ENCODE measurements around the gene PLVAP.

Gene PLVAP

GRCh38 chr19:17393914-17394313 is 16.8 kb upstream of the PLVAP start, which contains the start of gene CCDC194:
Gene CCDC194, minus strand, starts transcription at chr19:17394196. Its CDS starts 38 bp downstream, at chr19:17394158.
- no peak for TF ChIP-seq CTCF (IDR thresholded peaks at IDR 0.05)

- TF ChIP-seq CTCF (IDR thresholded peaks at IDR 0.05), result no peak
Observed at GRCh38 chr19:17393002-17393401, 15.9 kb upstream of the PLVAP start.

- TF ChIP-seq CTCF (IDR thresholded peaks at IDR 0.05), result no peak
Observed at GRCh38 chr19:17391371-17392151, 14.4 kb upstream of the PLVAP start.

- TF ChIP-seq CTCF (IDR thresholded peaks at IDR 0.05), result peak; percentile 55
Observed at GRCh38 chr19:17390665-17391370, 13.7 kb upstream of the PLVAP start.

DNA sequence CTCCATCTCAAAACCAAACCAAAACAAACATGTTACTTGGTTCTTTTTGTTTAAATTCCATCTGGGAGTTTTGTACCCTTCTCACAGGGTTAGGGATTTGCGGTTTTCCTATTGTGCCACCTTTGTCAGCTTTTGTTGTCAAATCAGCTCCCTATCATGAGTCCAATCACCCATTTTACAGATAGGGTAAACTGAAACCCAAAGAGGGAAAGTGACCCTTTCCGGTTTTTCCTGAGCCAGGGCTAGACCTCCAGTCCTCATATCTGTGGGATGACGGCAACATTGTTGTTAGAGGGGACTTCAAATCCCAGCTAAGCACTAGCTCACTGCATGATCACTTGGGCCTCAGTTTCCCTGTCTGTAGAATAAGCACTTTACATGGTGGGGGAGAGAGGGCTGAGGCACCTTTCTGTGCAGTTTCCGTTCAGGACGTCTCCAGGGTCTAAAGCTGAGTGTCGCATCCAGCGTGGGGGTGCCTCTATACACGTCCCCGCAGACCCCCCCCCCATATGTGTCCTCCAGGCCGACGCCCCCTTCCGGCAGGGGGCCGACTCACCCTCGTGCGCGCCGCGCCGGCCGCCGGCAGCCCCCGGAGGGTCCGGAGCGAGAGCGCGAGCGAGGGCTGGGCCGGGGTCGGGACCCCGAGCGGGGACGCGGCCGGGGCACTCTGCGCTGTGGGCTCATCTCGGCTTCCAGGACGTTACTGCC is 13.0 kb upstream of the PLVAP start:
- no peak for TF ChIP-seq CTCF (IDR thresholded peaks at IDR 0.05)

- TF ChIP-seq CTCF (IDR thresholded peaks at IDR 0.05), result no peak
Observed at GRCh38 chr19:17389288-17389687, 12.1 kb upstream of the PLVAP start.

- TF ChIP-seq CTCF (IDR thresholded peaks at IDR 0.05), result peak; percentile 88
Observed at GRCh38 chr19:17385878-17386611, 8.9 kb upstream of the PLVAP start.

Measured in LNCAP (cell line).